ENCODE results near the gene ADCY2.

Gene ADCY2

GRCh38 chr5:7754997-7755596, 359.2 kb downstream of the ADCY2 start:
- DNase-seq, result no peak

GRCh38 chr5:7755958-7756357, 360.0 kb downstream of the ADCY2 start:
- DNase-seq, result no peak

GRCh38 chr5:7756453-7756852, 360.5 kb downstream of the ADCY2 start:
- no peak for DNase-seq

GRCh38 chr5:7759257-7759871, 363.4 kb downstream of the ADCY2 start:
- no peak for DNase-seq

GRCh38 chr5:7759951-7760580, 364.1 kb downstream of the ADCY2 start:
- DNase-seq, result no peak

- no peak for DNase-seq
These were observed 366.3 kb downstream of the ADCY2 start for GRCh38 chr5:7762267-7762666.

- DNase-seq, result no peak
These were observed 367.7 kb downstream of the ADCY2 start for GRCh38 chr5:7763621-7764072.

- no peak for DNase-seq
These were observed 368.5 kb downstream of the ADCY2 start for GRCh38 chr5:7764452-7764851.

GRCh38 chr5:7770436-7770835, 374.5 kb downstream of the ADCY2 start:
- DNase-seq, result no peak

GRCh38 chr5:7772141-7772540, 376.2 kb downstream of the ADCY2 start:
- DNase-seq, result no peak

GRCh38 chr5:7773178-7773577, 377.2 kb downstream of the ADCY2 start:
- no peak for DNase-seq

- no peak for DNase-seq
These were observed 380.5 kb downstream of the ADCY2 start for GRCh38 chr5:7776442-7776841.

- no peak for DNase-seq
These were observed 383.4 kb downstream of the ADCY2 start for GRCh38 chr5:7779019-7780005.

GRCh38 chr5:7781899-7782298, 386.0 kb downstream of the ADCY2 start:
- DNase-seq, result no peak

GRCh38 chr5:7784683-7785380, 388.9 kb downstream of the ADCY2 start:
- DNase-seq, result no peak

GRCh38 chr5:7787770-7788169, 391.8 kb downstream of the ADCY2 start:
- DNase-seq, result no peak

- no peak for DNase-seq
These were observed 393.6 kb downstream of the ADCY2 start for GRCh38 chr5:7789567-7789966.

- no peak for DNase-seq
These were observed 398.0 kb downstream of the ADCY2 start for GRCh38 chr5:7793895-7794294.

GRCh38 chr5:7794311-7794710, 398.4 kb downstream of the ADCY2 start:
- no peak for DNase-seq

GRCh38 chr5:7794823-7795222, 398.9 kb downstream of the ADCY2 start:
- no peak for DNase-seq

- no peak for DNase-seq
These were observed 399.4 kb downstream of the ADCY2 start for GRCh38 chr5:7795306-7795705.

GRCh38 chr5:7801891-7802614, 406.1 kb downstream of the ADCY2 start:
- DNase-seq, result no peak
